Measurements from ENCODE around the gene MPEG1.

- TF ChIP-seq MAX (IDR thresholded peaks at IDR 0.05) (no peak), EP300 (IDR thresholded peaks at IDR 0.05; ENCODE audit: borderline replicate concordance) (no peak), TAF1 (IDR thresholded peaks at IDR 0.05; ENCODE audit: low read depth) (no peak), ZBTB7A (IDR thresholded peaks at IDR 0.05; ENCODE audit: low read depth) (no peak), USF1 (IDR thresholded peaks at IDR 0.05) (no peak), REST (IDR thresholded peaks at IDR 0.05; ENCODE audit: low read depth) (no peak), NFIC (IDR thresholded peaks at IDR 0.05) (no peak), TCF12 (IDR thresholded peaks at IDR 0.05; ENCODE audit: low read depth) (no peak), CREB1 (IDR thresholded peaks at IDR 0.05; ENCODE audit: low read depth) (no peak), YY1 (IDR thresholded peaks at IDR 0.05; ENCODE audit: low read depth) (no peak)
Measured at GRCh38 chr11:59191890-59192289, 20.8 kb downstream of the MPEG1 start.

All from Ishikawa (cell line).